ENCODE measurements around the gene PODNL1. TPM values are rescaled to one million over a fixed set of nuclear protein-coding genes. Genes with fewer than 3 reads are reported as not detected.

Gene PODNL1
- total and polyA plus RNA-seq, 8 donors = 0.92 to 3.4 (median 1.3) TPM; not detected in 5

GRCh38 chr19:13946414-13946813, 8.2 kb upstream of the PODNL1 start:
- no peak for TF ChIP-seq EP300 (IDR thresholded peaks at IDR 0.05)
- no peak for TF ChIP-seq POLR2AphosphoS5 (IDR thresholded peaks at IDR 0.05)
- TF ChIP-seq CTCF (IDR thresholded peaks at IDR 0.05) = no peak
- no peak for TF ChIP-seq POLR2A (IDR thresholded peaks at IDR 0.05)
- no peaks in the 10 kb centered on the region for H3K9me3 ChIP-seq
- intact Hi-C loops (cut with DNase I; ENCODE audit: low total_unique reads) = no loop called here
- no peak overlapping the region for H3K27ac ChIP-seq
- peaks cover 0 to under 1% (median 0%) of the 10 kb centered on the region in 4 donors for H3K4me1 ChIP-seq
- no peaks in the 10 kb centered on the region for H3K27me3 ChIP-seq
- H3K36me3 ChIP-seq = no peaks in the 10 kb centered on the region
- DNase-seq = no peak
- no peak overlapping the region for H3K4me3 ChIP-seq
- WGBS, 5 donors = 80 to 91% (median 85%) methylated on average over 4 of the region's 4 CpGs

- Histone ChIP-seq H3K4me1 (peaks cover 0 to 12% (median 6%) of the 10 kb centered on the region in 4 donors), H3K27ac (no peak overlapping the region), H3K27me3 (peaks cover 0 to 23% (median 10%) of the 10 kb centered on the region in 3 donors), H3K36me3 (no peaks in the 10 kb centered on the region), H3K9me3 (no peaks in the 10 kb centered on the region), H3K4me3 (no peak overlapping the region)
- DNase-seq = no peak
- TF ChIP-seq CTCF (IDR thresholded peaks at IDR 0.05) (no peak), POLR2A (IDR thresholded peaks at IDR 0.05) (no peak), POLR2AphosphoS5 (IDR thresholded peaks at IDR 0.05) (no peak), EP300 (IDR thresholded peaks at IDR 0.05) (no peak)
- whole genome bisulfite sequencing, 5 donors = 86 to 100% (median 94%) methylated on average over 1 of the region's 1 CpG
- intact Hi-C loops (cut with DNase I; ENCODE audit: low total_unique reads) = no loop called here
These were observed 3.9 kb upstream of the PODNL1 start for GRCh38 chr19:13942023-13942684.

- no peak for DNase-seq
- Histone ChIP-seq H3K36me3 (no peaks in the 10 kb centered on the region), H3K9me3 (no peaks in the 10 kb centered on the region), H3K27ac (no peak overlapping the region), H3K4me1 (peaks cover 0 to 12% (median 6%) of the 10 kb centered on the region in 4 donors), H3K4me3 (peak overlapping the region in 3 of 4 donors; percentile 9 to 26 (median 19)), H3K27me3 (peaks cover 0 to 62% (median 14%) of the 10 kb centered on the region in 3 donors)
- TF ChIP-seq POLR2AphosphoS5 (IDR thresholded peaks at IDR 0.05) (no peak), CTCF (IDR thresholded peaks at IDR 0.05) (no peak), EP300 (IDR thresholded peaks at IDR 0.05) (no peak), POLR2A (IDR thresholded peaks at IDR 0.05) (no peak)
- 13 to 15% (median 14%) methylated on average over 9 to 29 of the region's 29 CpGs for WGBS, 5 donors
- intact Hi-C loops (cut with DNase I; ENCODE audit: low total_unique reads) = no loop called here
These were observed 527 bp downstream of the PODNL1 start for GRCh38 chr19:13937479-13938300.

GRCh38 chr19:13935765-13936510, 2.3 kb downstream of the PODNL1 start:
- no peak overlapping the region for H3K27ac ChIP-seq
- no peak for TF ChIP-seq POLR2AphosphoS5 (IDR thresholded peaks at IDR 0.05)
- no peak for TF ChIP-seq EP300 (IDR thresholded peaks at IDR 0.05)
- TF ChIP-seq POLR2A (IDR thresholded peaks at IDR 0.05) = no peak
- TF ChIP-seq CTCF (IDR thresholded peaks at IDR 0.05) = no peak
- H3K9me3 ChIP-seq = no peaks in the 10 kb centered on the region
- WGBS, 5 donors = 65 to 79% (median 70%) methylated on average over 11 to 22 of the region's 22 CpGs
- no peak overlapping the region for H3K4me3 ChIP-seq
- H3K4me1 ChIP-seq = peaks cover 0 to 12% (median 6%) of the 10 kb centered on the region in 4 donors
- H3K36me3 ChIP-seq = peaks cover 2 to 8% (median 6%) of the 10 kb centered on the region in 4 donors
- DNase-seq = no peak
- intact Hi-C loops (cut with DNase I; ENCODE audit: low total_unique reads) = no loop called here
- H3K27me3 ChIP-seq = peaks cover 0 to 62% (median 14%) of the 10 kb centered on the region in 3 donors
